H9 (cell line): ENCODE measurements around the gene FAR1. TPM values are rescaled to one million over a fixed set of nuclear protein-coding genes. Genes with fewer than 3 reads are reported as not detected.

ENCODE experiments used
- DNase-seq: peaks from one replicate; pipeline ENCODE4 v3.0.0-alpha.2; 2017
- H2AFZ ChIP-seq: one replicate; pipeline ENCODE4 v1.6.1; 2013; ENCODE audit warnings: mild to moderate bottlenecking, low read length, control low read depth, moderate library complexity
- H2AK5ac ChIP-seq: 2 replicates; pipeline ENCODE4 v1.6.1; 2013; ENCODE audit warnings: low read length, control low read depth, mixed read lengths; ENCODE audit not compliant: insufficient read length
- H2BK120ac ChIP-seq: one replicate; pipeline ENCODE4 v1.6.1; 2013; ENCODE audit warnings: low read depth, mild to moderate bottlenecking, low read length, control low read depth, inconsistent platforms; ENCODE audit not compliant: poor library complexity, severe bottlenecking
- H2BK12ac ChIP-seq: 2 replicates; pipeline ENCODE4 v1.6.1; 2013; ENCODE audit warnings: low read length, control low read depth, mixed read lengths, low read depth; ENCODE audit not compliant: insufficient read length
- H2BK15ac ChIP-seq: 2 replicates; pipeline ENCODE4 v1.6.1; 2013; ENCODE audit warnings: low read depth, low read length, control low read depth
- H2BK20ac ChIP-seq: one replicate; pipeline ENCODE4 v1.6.1; 2013; ENCODE audit warnings: low read depth, mild to moderate bottlenecking, low read length, control low read depth, inconsistent platforms; ENCODE audit not compliant: poor library complexity, severe bottlenecking
- H2BK5ac ChIP-seq: 2 replicates; pipeline ENCODE4 v1.6.1; 2013; ENCODE audit warnings: low read length, control low read depth, mixed read lengths; ENCODE audit not compliant: insufficient read length
- H3K14ac ChIP-seq: 2 replicates; pipeline ENCODE4 v1.6.1; 2013; ENCODE audit warnings: low read length, control low read depth; ENCODE audit not compliant: insufficient read depth
- H3K18ac ChIP-seq: 2 replicates; pipeline ENCODE4 v1.6.1; 2013; ENCODE audit warnings: low read depth, mild to moderate bottlenecking, mixed read lengths, low read length, control low read depth; ENCODE audit not compliant: insufficient read length
- H3K23ac ChIP-seq: 2 replicates; pipeline ENCODE4 v1.6.1; 2013; ENCODE audit warnings: low read length, control low read depth, mixed read lengths, low read depth; ENCODE audit not compliant: insufficient read length
- H3K23me2 ChIP-seq: 2 replicates; pipeline ENCODE4 v1.6.1; 2013; ENCODE audit warnings: low read depth, mild to moderate bottlenecking, mixed read lengths, low read length, control low read depth; ENCODE audit not compliant: insufficient read length, poor library complexity, severe bottlenecking
- H3K27ac ChIP-seq: 2 replicates; pipeline ENCODE4 v1.5.1; 2013; ENCODE audit warnings: low read length, control low read depth, mixed read lengths, low read depth; ENCODE audit not compliant: insufficient read length
- H3K27me3 ChIP-seq: 2 replicates; pipeline ENCODE4 v1.6.1; 2013; ENCODE audit warnings: low read length, control low read depth, inconsistent platforms; ENCODE audit not compliant: insufficient read depth
- H3K4ac ChIP-seq: 2 replicates; pipeline ENCODE4 v1.6.1; 2013; ENCODE audit warnings: low read depth, mild to moderate bottlenecking, control low read depth, inconsistent platforms, low read length, moderate library complexity
- H3K4me1 ChIP-seq: 2 replicates; pipeline ENCODE4 v1.6.1; 2013; ENCODE audit warnings: low read length, control low read depth, inconsistent platforms; ENCODE audit not compliant: insufficient read depth
- H3K4me2 ChIP-seq: 2 replicates; pipeline ENCODE4 v1.6.1; 2013; ENCODE audit warnings: low read length, control low read depth, mixed read lengths; ENCODE audit not compliant: insufficient read length, insufficient read depth
- H3K56ac ChIP-seq: 2 replicates; pipeline ENCODE4 v1.6.1; 2013; ENCODE audit warnings: low read depth, mild to moderate bottlenecking, mixed read lengths, low read length, control low read depth; ENCODE audit not compliant: insufficient read length
- H3K79me1 ChIP-seq: 2 replicates; pipeline ENCODE4 v1.6.1; 2013; ENCODE audit warnings: low read depth, mild to moderate bottlenecking, moderate library complexity, low read length, control low read depth, inconsistent platforms; ENCODE audit not compliant: insufficient read depth, poor library complexity, severe bottlenecking
- H3K79me2 ChIP-seq: 2 replicates; pipeline ENCODE4 v1.6.1; 2013; ENCODE audit warnings: low read length, control low read depth, inconsistent platforms; ENCODE audit not compliant: insufficient read depth
- H3K9ac ChIP-seq: 2 replicates; pipeline ENCODE4 v1.6.1; 2013; ENCODE audit warnings: low read length, control low read depth, mixed read lengths; ENCODE audit not compliant: insufficient read length; ENCODE audit errors: extremely low read depth
- H3K9me3 ChIP-seq: one replicate; pipeline ENCODE4 v1.6.1; 2013; ENCODE audit warnings: low read depth, low read length, inconsistent platforms; ENCODE audit not compliant: control insufficient read depth
- H3T11ph ChIP-seq: one replicate; pipeline ENCODE4 v1.6.1; 2013; ENCODE audit warnings: mild to moderate bottlenecking, low read length, control low read depth, inconsistent platforms
- H4K20me1 ChIP-seq: one replicate; pipeline ENCODE4 v1.6.1; 2013; ENCODE audit not compliant: control insufficient read depth, insufficient read length, insufficient read depth
- H4K5ac ChIP-seq: 2 replicates; pipeline ENCODE4 v1.6.1; 2013; ENCODE audit warnings: low read depth, mild to moderate bottlenecking, mixed read lengths, low read length, control low read depth; ENCODE audit not compliant: insufficient read length
- H4K8ac ChIP-seq: replicated peaks from 2 replicates; pipeline ENCODE4 v1.6.1; 2013; ENCODE audit warnings: low read length, control low read depth, mixed read lengths, low read depth; ENCODE audit not compliant: insufficient read length
- H4K91ac ChIP-seq: 2 replicates; pipeline ENCODE4 v1.6.1; 2013; ENCODE audit warnings: low read depth, mild to moderate bottlenecking, moderate library complexity, mixed read lengths, low read length, control low read depth; ENCODE audit not compliant: insufficient read length
- H3K27ac Mint-ChIP-seq, 3 experiments: 2 replicates in 2 of 3; 3 replicates in 1 of 3; pipeline ENCODE4 v1.8.0; 2020 to 2021; ENCODE audit warnings: mixed read lengths in 3 of 3, mild to moderate bottlenecking in 1 of 3, moderate library complexity in 1 of 3
- H3K27me3 Mint-ChIP-seq: 2 replicates; pipeline ENCODE4 v1.8.0; 2021; ENCODE audit warnings: low read depth, mild to moderate bottlenecking, moderate library complexity, mixed read lengths
- H3K36me3 Mint-ChIP-seq, 3 experiments: 2 replicates in 2 of 3; 3 replicates in 1 of 3; pipeline ENCODE4 v1.8.0; 2020 to 2021; ENCODE audit warnings: low read depth in 3 of 3, mixed read lengths in 3 of 3; ENCODE audit not compliant: insufficient read depth in 1 of 3
- H3K4me1 Mint-ChIP-seq, 2 experiments: 2 replicates each; pipeline ENCODE4 v1.8.0; 2020; ENCODE audit warnings: mixed read lengths in 2 of 2
- H3K4me3 Mint-ChIP-seq, 2 experiments: 2 replicates in 1 of 2; 3 replicates in 1 of 2; pipeline ENCODE4 v1.8.0; 2020 to 2021; ENCODE audit warnings: mild to moderate bottlenecking in 2 of 2, mixed read lengths in 2 of 2, moderate library complexity in 1 of 2
- H3K9me3 Mint-ChIP-seq, 2 experiments: 2 replicates in 1 of 2; 3 replicates in 1 of 2; pipeline ENCODE4 v1.8.0; 2020; ENCODE audit warnings: mild to moderate bottlenecking in 2 of 2, mixed read lengths in 2 of 2, moderate library complexity in 1 of 2
- WGBS: extraction: QIAGEN DNeasy Blood & Tissue Kit; methylation state at CpG from one replicate; pipeline ENCODE4 v1.1.7; 2013; ENCODE audit warnings: missing lambda C conversion rate, low lambda C conversion rate, mixed read lengths; ENCODE audit not compliant: insufficient read length; ENCODE audit errors: extremely low coverage; 5-methylcytosine and 5-hydroxymethylcytosine counted together
- total RNA-seq: library from RNA; stranded (reverse); gene quantifications from 2 replicates; pipeline ENCODE4 v1.2.1, GENCODE V29; 2021
- TF ChIP-seq, protein P1 (sequence below): fragments of 200-600 bp; sonication (generic); conservative IDR thresholded peaks from 3 replicates; pipeline ENCODE4 v1.8.0; 2021; ENCODE audit warnings: antibody characterized with exemption, mild to moderate bottlenecking

FAR1 gene
- total RNA-seq, 1 experiment from 2014 or later, result 72.5 TPM

- H4K20me1 ChIP-seq, result no peaks in the 10 kb centered on the region
- H4K8ac ChIP-seq, result no peak overlapping the region
- no peaks in the 10 kb centered on the region for H3K27me3 ChIP-seq
- TF ChIP-seq, protein P1, sequence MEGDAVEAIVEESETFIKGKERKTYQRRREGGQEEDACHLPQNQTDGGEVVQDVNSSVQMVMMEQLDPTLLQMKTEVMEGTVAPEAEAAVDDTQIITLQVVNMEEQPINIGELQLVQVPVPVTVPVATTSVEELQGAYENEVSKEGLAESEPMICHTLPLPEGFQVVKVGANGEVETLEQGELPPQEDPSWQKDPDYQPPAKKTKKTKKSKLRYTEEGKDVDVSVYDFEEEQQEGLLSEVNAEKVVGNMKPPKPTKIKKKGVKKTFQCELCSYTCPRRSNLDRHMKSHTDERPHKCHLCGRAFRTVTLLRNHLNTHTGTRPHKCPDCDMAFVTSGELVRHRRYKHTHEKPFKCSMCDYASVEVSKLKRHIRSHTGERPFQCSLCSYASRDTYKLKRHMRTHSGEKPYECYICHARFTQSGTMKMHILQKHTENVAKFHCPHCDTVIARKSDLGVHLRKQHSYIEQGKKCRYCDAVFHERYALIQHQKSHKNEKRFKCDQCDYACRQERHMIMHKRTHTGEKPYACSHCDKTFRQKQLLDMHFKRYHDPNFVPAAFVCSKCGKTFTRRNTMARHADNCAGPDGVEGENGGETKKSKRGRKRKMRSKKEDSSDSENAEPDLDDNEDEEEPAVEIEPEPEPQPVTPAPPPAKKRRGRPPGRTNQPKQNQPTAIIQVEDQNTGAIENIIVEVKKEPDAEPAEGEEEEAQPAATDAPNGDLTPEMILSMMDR, result no peak
- no peak overlapping the region for H2BK5ac ChIP-seq
- H3K9me3 ChIP-seq, result no peaks in the 10 kb centered on the region
- no peak for DNase-seq
- H2BK12ac ChIP-seq, result no peak overlapping the region
- H3K36me3 Mint-ChIP-seq, result peaks cover 3 to 13% (median 7%) of the 10 kb centered on the region in 3 experiments; a peak in 6 of 7 replicates
- no peak overlapping the region for H3K4me2 ChIP-seq
- H3K9me3 Mint-ChIP-seq, result peaks cover 41 to 42% of the 10 kb centered on the region in 2 experiments
- no peak overlapping the region for H3K23ac ChIP-seq
- H4K91ac ChIP-seq, result no peak overlapping the region
- H3K79me2 ChIP-seq, result no peaks in the 10 kb centered on the region
- no peaks in the 10 kb centered on the region for H3K4me1 Mint-ChIP-seq
- no peak overlapping the region for H3T11ph ChIP-seq
- no peaks in the 10 kb centered on the region for H3K79me1 ChIP-seq
- H3K9ac ChIP-seq, result no peak overlapping the region
- H2BK15ac ChIP-seq, result no peak overlapping the region
- H3K14ac ChIP-seq, result no peak overlapping the region
- H3K4me3 Mint-ChIP-seq, result no peak overlapping the region
- H3K4ac ChIP-seq, result no peak overlapping the region
- H4K5ac ChIP-seq, result no peak overlapping the region
- peaks cover 4% of the 10 kb centered on the region; the same call in 1 of the 2 replicates for H3K27me3 Mint-ChIP-seq
- no peak overlapping the region for H2AK5ac ChIP-seq
- no peak overlapping the region for H2AFZ ChIP-seq
- no peak overlapping the region for H3K27ac Mint-ChIP-seq
- no peak overlapping the region for H2BK20ac ChIP-seq
- no peaks in the 10 kb centered on the region for H3K23me2 ChIP-seq
- H2BK120ac ChIP-seq, result no peak overlapping the region
- WGBS, result no CpG with 5 or more reads among the region's 2 CpGs
- no peak overlapping the region for H3K27ac ChIP-seq
- H3K4me1 ChIP-seq, result no peaks in the 10 kb centered on the region
- no peak overlapping the region for H3K18ac ChIP-seq
- no peak overlapping the region for H3K56ac ChIP-seq
Observed at GRCh38 chr11:13661074-13661623, 7.3 kb upstream of the FAR1 start.
